Endothelial cell (in vitro differentiated cells): Measurements from ENCODE around the gene OPRD1. TPM values are rescaled to one million over a fixed set of nuclear protein-coding genes. Genes with fewer than 3 reads are reported as not detected.
"Not testable (repeated sequence)": the region's sequence is repeated elsewhere in the genome, so short reads cannot be mapped to it uniquely, and the experiment has no call there.

Source experiments
- DNase-seq: peaks from one replicate; pipeline ENCODE4 v3.0.0; 2021; ENCODE audit warnings: low spot score
- H3K27ac Mint-ChIP-seq: one replicate; pipeline ENCODE4 v1.8.0; 2021; ENCODE audit warnings: mixed read lengths, inconsistent platforms; ENCODE audit not compliant: unreplicated experiment
- H3K27me3 Mint-ChIP-seq: one replicate; pipeline ENCODE4 v1.8.0; 2021; ENCODE audit warnings: mild to moderate bottlenecking, moderate library complexity, mixed read lengths, inconsistent platforms; ENCODE audit not compliant: unreplicated experiment
- H3K36me3 Mint-ChIP-seq: one replicate; pipeline ENCODE4 v1.8.0; 2021; ENCODE audit warnings: mild to moderate bottlenecking, low read depth, mixed read lengths, inconsistent platforms; ENCODE audit not compliant: unreplicated experiment
- H3K4me1 Mint-ChIP-seq: one replicate; pipeline ENCODE4 v1.8.0; 2021; ENCODE audit warnings: mild to moderate bottlenecking, mixed read lengths, inconsistent platforms; ENCODE audit not compliant: unreplicated experiment
- H3K4me3 Mint-ChIP-seq: one replicate; pipeline ENCODE4 v1.8.0; 2021; ENCODE audit warnings: mild to moderate bottlenecking, mixed read lengths, inconsistent platforms; ENCODE audit not compliant: unreplicated experiment
- H3K9me3 Mint-ChIP-seq: one replicate; pipeline ENCODE4 v1.8.0; 2021; ENCODE audit warnings: mixed read lengths, inconsistent platforms; ENCODE audit not compliant: unreplicated experiment
- total RNA-seq: library from RNA; stranded (reverse); fragmentation: NEBNext Ultra II Directional; extraction: Animal tissue kit (Norgen Biotek cat#: 25700); gene quantifications from one replicate; pipeline ENCODE4 v1.2.1, GENCODE V29; 2021; ENCODE audit not compliant: unreplicated experiment
- TF ChIP-seq, protein P1 (sequence below): fragments of 200-600 bp; sonication (generic); IDR thresholded peaks from one replicate; pipeline ENCODE4 v1.5.0; 2021; ENCODE audit warnings: antibody characterized with exemption; ENCODE audit not compliant: unreplicated experiment

Gene OPRD1
- total RNA-seq, 1 donor from 2014 or later = 9.7 TPM

DNA sequence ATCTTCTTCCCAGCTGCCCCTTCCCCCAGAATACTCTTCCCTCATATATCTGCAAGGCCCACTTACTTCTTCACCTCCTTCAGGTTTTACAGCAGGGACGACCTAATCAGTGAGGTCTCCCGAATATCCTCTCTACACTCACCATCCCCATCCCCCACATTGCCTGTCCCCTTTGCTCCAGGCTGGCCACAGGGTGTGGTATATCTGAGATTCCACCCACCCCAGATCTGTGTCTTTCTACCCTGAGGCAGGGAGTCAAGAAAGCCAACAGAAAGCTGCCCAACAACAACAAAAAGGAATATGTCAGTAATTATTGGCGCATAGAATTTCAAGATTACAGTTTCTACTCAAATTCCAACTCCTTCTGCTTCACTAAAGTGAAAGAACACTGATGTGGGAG lies 30.0 kb upstream of the OPRD1 start:
- H3K4me1 Mint-ChIP-seq = peaks cover 15% of the 10 kb centered on the region
- no peak for DNase-seq
- H3K9me3 Mint-ChIP-seq = no peaks in the 10 kb centered on the region
- peaks cover 4% of the 10 kb centered on the region for H3K27me3 Mint-ChIP-seq
- no peak overlapping the region for H3K4me3 Mint-ChIP-seq
- no peak overlapping the region for H3K27ac Mint-ChIP-seq
- no peaks in the 10 kb centered on the region for H3K36me3 Mint-ChIP-seq
- TF ChIP-seq, protein P1, sequence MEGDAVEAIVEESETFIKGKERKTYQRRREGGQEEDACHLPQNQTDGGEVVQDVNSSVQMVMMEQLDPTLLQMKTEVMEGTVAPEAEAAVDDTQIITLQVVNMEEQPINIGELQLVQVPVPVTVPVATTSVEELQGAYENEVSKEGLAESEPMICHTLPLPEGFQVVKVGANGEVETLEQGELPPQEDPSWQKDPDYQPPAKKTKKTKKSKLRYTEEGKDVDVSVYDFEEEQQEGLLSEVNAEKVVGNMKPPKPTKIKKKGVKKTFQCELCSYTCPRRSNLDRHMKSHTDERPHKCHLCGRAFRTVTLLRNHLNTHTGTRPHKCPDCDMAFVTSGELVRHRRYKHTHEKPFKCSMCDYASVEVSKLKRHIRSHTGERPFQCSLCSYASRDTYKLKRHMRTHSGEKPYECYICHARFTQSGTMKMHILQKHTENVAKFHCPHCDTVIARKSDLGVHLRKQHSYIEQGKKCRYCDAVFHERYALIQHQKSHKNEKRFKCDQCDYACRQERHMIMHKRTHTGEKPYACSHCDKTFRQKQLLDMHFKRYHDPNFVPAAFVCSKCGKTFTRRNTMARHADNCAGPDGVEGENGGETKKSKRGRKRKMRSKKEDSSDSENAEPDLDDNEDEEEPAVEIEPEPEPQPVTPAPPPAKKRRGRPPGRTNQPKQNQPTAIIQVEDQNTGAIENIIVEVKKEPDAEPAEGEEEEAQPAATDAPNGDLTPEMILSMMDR = no peak

DNA sequence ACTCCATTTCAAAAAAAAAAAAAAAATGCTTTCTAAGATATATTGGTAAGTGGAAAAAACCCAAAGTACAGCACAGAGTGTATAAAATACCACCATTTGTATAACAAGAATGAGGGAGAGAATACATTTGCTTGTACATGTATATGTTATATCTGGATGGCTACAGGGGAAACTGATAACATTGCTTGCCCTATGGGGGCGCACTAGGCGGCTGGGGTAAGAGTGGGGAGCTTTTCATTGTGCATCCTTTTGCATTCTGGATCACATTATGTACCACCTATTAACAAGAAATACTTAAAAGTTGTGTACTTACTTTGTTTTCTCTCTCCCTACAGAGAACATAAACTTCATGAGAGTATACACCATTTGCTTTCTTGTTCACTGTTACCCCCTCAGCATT lies 28.6 kb upstream of the OPRD1 start:
- no peaks in the 10 kb centered on the region for H3K9me3 Mint-ChIP-seq
- H3K4me3 Mint-ChIP-seq = no peak overlapping the region
- H3K36me3 Mint-ChIP-seq = no peaks in the 10 kb centered on the region
- no peak for DNase-seq
- no peak overlapping the region for H3K27ac Mint-ChIP-seq
- peaks cover 4% of the 10 kb centered on the region for H3K27me3 Mint-ChIP-seq
- H3K4me1 Mint-ChIP-seq = peaks cover 15% of the 10 kb centered on the region
- TF ChIP-seq, protein P1 = no peak

DNA sequence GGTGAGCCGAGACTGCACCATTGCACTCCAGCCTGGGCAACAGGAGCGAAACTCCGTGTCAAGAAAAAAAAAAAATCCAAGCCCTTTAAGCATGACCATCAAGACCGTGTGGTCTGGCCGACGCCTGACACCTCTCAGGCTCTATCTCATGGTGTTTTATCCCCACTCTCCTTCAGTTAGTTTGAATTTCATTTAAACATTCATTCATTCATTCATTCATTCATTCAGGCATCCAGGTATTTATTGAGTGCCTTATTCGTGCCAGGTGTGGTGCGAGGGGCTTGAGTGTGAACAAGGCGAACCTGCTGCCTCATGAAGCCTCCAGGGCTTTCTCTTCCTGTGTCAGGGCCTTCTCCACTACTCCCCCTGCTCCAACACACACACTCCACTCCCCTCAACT lies 22.6 kb upstream of the OPRD1 start:
- Mint-ChIP-seq H3K36me3 (no peaks in the 10 kb centered on the region), H3K4me1 (peaks cover 5% of the 10 kb centered on the region), H3K27ac (no peak overlapping the region), H3K4me3 (no peak overlapping the region), H3K9me3 (no peaks in the 10 kb centered on the region), H3K27me3 (peaks cover 7% of the 10 kb centered on the region)
- DNase-seq = no peak
- TF ChIP-seq, protein P1 = no peak

DNA sequence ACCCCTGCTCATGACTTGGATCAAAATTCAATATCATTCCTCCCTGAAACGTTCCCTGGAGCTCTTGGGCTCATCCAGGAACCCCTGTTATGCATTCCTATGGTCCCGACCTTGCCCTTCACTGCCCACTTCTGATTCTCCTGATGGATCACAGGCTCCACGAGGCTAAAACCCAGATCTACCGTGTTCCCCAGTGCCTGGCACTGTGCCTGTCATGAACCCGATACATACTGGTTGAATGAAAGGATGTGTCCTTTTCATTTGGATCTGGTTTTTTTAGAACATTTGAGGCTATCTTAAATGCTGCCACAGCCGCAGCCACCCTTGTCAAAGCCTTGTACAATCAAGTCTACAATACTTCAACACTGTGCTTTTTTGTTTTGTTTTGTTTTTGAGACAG lies 22.2 kb upstream of the OPRD1 start:
- Mint-ChIP-seq H3K27ac (no peak overlapping the region), H3K36me3 (no peaks in the 10 kb centered on the region), H3K4me3 (no peak overlapping the region), H3K4me1 (peaks cover 5% of the 10 kb centered on the region), H3K27me3 (peaks cover 7% of the 10 kb centered on the region), H3K9me3 (no peaks in the 10 kb centered on the region)
- DNase-seq = no peak
- TF ChIP-seq, protein P1 = no peak

DNA sequence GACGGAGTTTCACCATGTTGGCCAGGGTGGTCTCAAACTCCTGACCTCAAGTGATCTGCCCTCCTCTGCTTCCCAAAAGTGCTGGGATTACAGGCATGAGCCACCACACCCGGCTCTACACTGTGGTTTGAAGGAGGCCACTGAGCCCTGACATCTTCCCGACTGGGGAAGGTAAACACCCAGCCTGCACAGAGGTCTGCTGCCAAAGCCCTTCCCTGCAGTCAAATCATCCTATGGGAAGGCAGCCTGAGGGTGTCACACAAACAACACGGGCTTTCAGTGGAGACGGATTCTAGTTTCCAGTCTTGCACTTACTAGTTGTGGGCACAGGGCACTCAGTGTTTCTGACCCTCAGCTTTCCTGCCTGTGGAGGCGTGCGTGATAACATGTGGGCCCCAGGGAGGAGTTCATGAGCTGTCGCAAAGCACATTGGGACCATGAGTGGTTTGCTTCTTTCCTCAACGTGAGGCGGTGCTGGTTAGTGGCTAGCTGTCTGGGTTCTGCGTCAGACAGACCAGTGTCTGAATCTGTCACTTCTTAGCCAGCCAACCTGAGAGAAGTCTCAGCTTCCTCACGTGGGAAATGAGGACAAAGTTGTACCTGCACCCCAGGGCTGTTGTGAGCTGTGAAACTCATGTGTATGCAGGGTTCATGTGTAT lies 21.5 kb upstream of the OPRD1 start:
- Mint-ChIP-seq H3K36me3 (no peaks in the 10 kb centered on the region), H3K9me3 (no peaks in the 10 kb centered on the region), H3K27ac (no peak overlapping the region), H3K27me3 (peaks cover 7% of the 10 kb centered on the region), H3K4me1 (peaks cover 3% of the 10 kb centered on the region), H3K4me3 (no peak overlapping the region)
- DNase-seq = no peak
- TF ChIP-seq, protein P1 = no peak

DNA sequence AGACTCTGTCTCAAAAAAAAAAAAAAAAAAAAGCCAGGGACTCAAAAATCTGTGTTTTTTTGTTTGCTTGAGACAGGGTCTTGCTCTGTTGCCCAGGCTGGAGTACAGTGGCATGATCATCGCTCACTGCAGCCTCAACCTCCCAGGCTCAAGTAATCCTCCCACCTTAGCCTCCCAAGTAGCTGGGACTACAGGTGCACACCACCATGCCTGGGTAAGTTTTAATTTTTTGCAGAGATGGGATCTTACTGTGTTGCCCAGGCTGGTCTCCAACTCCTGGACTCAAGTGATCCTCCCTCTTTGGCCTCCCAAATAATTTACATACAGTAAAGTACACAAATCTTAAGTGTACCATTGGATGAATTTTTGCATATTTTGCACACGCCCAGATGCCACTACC lies 20.0 kb upstream of the OPRD1 start:
- not testable (repeated sequence) for H3K4me3 Mint-ChIP-seq, H3K27ac Mint-ChIP-seq, H3K9me3 Mint-ChIP-seq, H3K27me3 Mint-ChIP-seq, DNase-seq, H3K4me1 Mint-ChIP-seq, H3K36me3 Mint-ChIP-seq
